Neural cell (in vitro differentiated cells): ENCODE measurements around the gene RIOK1. TPM values are rescaled to one million over a fixed set of nuclear protein-coding genes. Genes with fewer than 3 reads are reported as not detected.

ENCODE experiments used
- H2AFZ ChIP-seq: fragments of 200-600, 300-800 bp; sonication (generic), shearing (Covaris generic); 2 replicates; pipeline ENCODE4 v1.6.0; 2014; ENCODE audit warnings: low read depth, mild to moderate bottlenecking, antibody characterized with exemption, low read length, moderate library complexity
- H3F3A ChIP-seq: fragments of 200-600 bp; shearing (Covaris generic); 2 replicates; pipeline ENCODE4 v1.6.1; 2016; ENCODE audit warnings: mild to moderate bottlenecking, moderate library complexity, mixed read lengths, antibody characterized with exemption, low read length; ENCODE audit not compliant: insufficient read depth, poor library complexity, severe bottlenecking
- H3K27ac ChIP-seq: fragments of 200-600, 300-800 bp; sonication (generic), shearing (Covaris generic); 2 replicates; pipeline ENCODE4 v1.5.1; 2014; ENCODE audit warnings: mild to moderate bottlenecking, low read length, moderate library complexity
- H3K27me3 ChIP-seq: fragments of 300-800, 200-600 bp; sonication (generic), shearing (Covaris generic); 2 replicates; pipeline ENCODE4 v1.6.0; 2014; ENCODE audit warnings: mild to moderate bottlenecking, low read depth, low read length, moderate library complexity; ENCODE audit not compliant: insufficient read depth
- H3K36me3 ChIP-seq: fragments of 300-800, 200-600 bp; sonication (generic), shearing (Covaris generic); 2 replicates; pipeline ENCODE4 v1.5.1; 2014; ENCODE audit warnings: mild to moderate bottlenecking, antibody characterized with exemption, low read length, moderate library complexity; ENCODE audit not compliant: insufficient read depth
- H3K4me2 ChIP-seq: fragments of 300-800, 200-600 bp; sonication (generic), shearing (Covaris generic); 2 replicates; pipeline ENCODE4 v1.6.0; 2014; ENCODE audit warnings: mild to moderate bottlenecking, low read length
- H3K4me3 ChIP-seq: fragments of 300-800, 200-600 bp; sonication (generic), shearing (Covaris generic); 2 replicates; pipeline ENCODE4 v1.5.1; 2014; ENCODE audit warnings: mild to moderate bottlenecking, low read length, moderate library complexity
- H3K79me2 ChIP-seq: fragments of 200-600 bp; shearing (Covaris generic); replicated peaks from 2 replicates; pipeline ENCODE4 v1.6.0; 2014; ENCODE audit warnings: mild to moderate bottlenecking, low read length, moderate library complexity; ENCODE audit not compliant: insufficient read depth
- H3K9ac ChIP-seq: fragments of 300-800, 200-600 bp; sonication (generic), shearing (Covaris generic); 2 replicates; pipeline ENCODE4 v1.6.1; 2016; ENCODE audit warnings: mild to moderate bottlenecking, low read length, mixed read lengths
- H3K9me2 ChIP-seq: fragments of 200-600 bp; shearing (Covaris generic); 2 replicates; pipeline ENCODE4 v1.6.1; 2016; ENCODE audit warnings: mild to moderate bottlenecking, low read length, mixed read lengths; ENCODE audit not compliant: insufficient read depth
- H3K9me3 ChIP-seq: fragments of 200-600, 300-800 bp; sonication (generic), shearing (Covaris generic); 2 replicates; pipeline ENCODE4 v1.6.1; 2016; ENCODE audit warnings: mild to moderate bottlenecking, mixed run types, low read length, moderate library complexity, mixed read lengths
- H4K20me1 ChIP-seq: fragments of 200-600 bp; shearing (Covaris generic); 2 replicates; pipeline ENCODE4 v1.6.1; 2016; ENCODE audit warnings: mild to moderate bottlenecking, mixed run types; ENCODE audit not compliant: insufficient read depth
- CTCF ChIP-seq: fragments of 450-650 bp; IDR thresholded peaks from 2 replicates; pipeline ENCODE4 v1.5.1; 2014; ENCODE audit warnings: antibody characterized with exemption, mild to moderate bottlenecking, moderate library complexity; ENCODE audit not compliant: poor library complexity, severe bottlenecking
- EP300 ChIP-seq: fragments of 450-650 bp; conservative IDR thresholded peaks from 2 replicates; pipeline ENCODE4 v1.6.1; 2014; ENCODE audit warnings: antibody characterized with exemption, mild to moderate bottlenecking, moderate library complexity; ENCODE audit not compliant: poor library complexity, severe bottlenecking
- EZH2 ChIP-seq: fragments of 200-600, 300-800 bp; shearing (Covaris generic), sonication (generic); IDR thresholded peaks from 2 replicates; pipeline ENCODE4 v1.6.1; 2014; ENCODE audit warnings: antibody characterized with exemption, low read length, borderline replicate concordance, mild to moderate bottlenecking; ENCODE audit not compliant: insufficient read depth, poor library complexity, severe bottlenecking
- MXI1 ChIP-seq: fragments of 450-650 bp; conservative IDR thresholded peaks from 2 replicates; pipeline ENCODE4 v1.6.1; 2014; ENCODE audit warnings: antibody characterized with exemption, mild to moderate bottlenecking; ENCODE audit not compliant: poor library complexity, severe bottlenecking
- POLR2AphosphoS5 ChIP-seq: IDR thresholded peaks from 2 replicates; pipeline ENCODE4 v1.6.1; 2012
- RAD21 ChIP-seq: fragments of 450-650 bp; conservative IDR thresholded peaks from 2 replicates; pipeline ENCODE4 v1.6.1; 2014; ENCODE audit warnings: antibody characterized with exemption, mild to moderate bottlenecking, moderate library complexity
- REST ChIP-seq: IDR thresholded peaks from 2 replicates; pipeline ENCODE4 v1.6.1; 2012; ENCODE audit warnings: borderline replicate concordance
- SMC3 ChIP-seq: fragments of 450-650 bp; conservative IDR thresholded peaks from 2 replicates; pipeline ENCODE4 v1.6.1; 2014; ENCODE audit warnings: antibody characterized with exemption, mild to moderate bottlenecking, moderate library complexity; ENCODE audit not compliant: poor library complexity
- TAF1 ChIP-seq: IDR thresholded peaks from 2 replicates; pipeline ENCODE4 v1.6.1; 2012; ENCODE audit warnings: low read depth
- polyA plus RNA-seq: library from polyadenylated mRNA; depleted of rRNA; stranded (reverse); fragments of >200 nt; gene quantifications from 2 replicates; pipeline ENCODE4 v1.2.3, GENCODE V29; 2014

Gene RIOK1
- polyA plus RNA-seq, 1 donor from 2014 or later, result 27.4 TPM

- Histone ChIP-seq H3K79me2 (no peaks in the 10 kb centered on the region), H3K9me2 (no peaks in the 10 kb centered on the region), H3F3A (no peaks in the 10 kb centered on the region), H2AFZ (no peak overlapping the region), H3K4me2 (no peak overlapping the region), H3K9ac (no peak overlapping the region), H3K4me3 (no peak overlapping the region), H3K27ac (no peak overlapping the region), H4K20me1 (no peaks in the 10 kb centered on the region), H3K9me3 (no peaks in the 10 kb centered on the region), H3K36me3 (peaks cover 22% of the 10 kb centered on the region), H3K27me3 (no peaks in the 10 kb centered on the region)
- TF ChIP-seq REST, result no peak
- no peak for TF ChIP-seq MXI1
- no peak for TF ChIP-seq SMC3
- TF ChIP-seq CTCF, result no peak
- TF ChIP-seq EP300, result no peak
- TF ChIP-seq TAF1, result no peak
- TF ChIP-seq POLR2AphosphoS5, result no peak
- TF ChIP-seq RAD21, result no peak
- TF ChIP-seq EZH2, result no peak
These were observed 21.2 kb downstream of the RIOK1 start for GRCh38 chr6:7410851-7411250.

- Histone ChIP-seq H2AFZ (no peak overlapping the region), H3K9ac (no peak overlapping the region), H3F3A (no peaks in the 10 kb centered on the region), H3K27me3 (no peaks in the 10 kb centered on the region), H3K4me2 (no peak overlapping the region), H3K79me2 (no peaks in the 10 kb centered on the region), H4K20me1 (no peaks in the 10 kb centered on the region), H3K36me3 (peaks cover 24% of the 10 kb centered on the region), H3K9me3 (no peaks in the 10 kb centered on the region), H3K27ac (no peak overlapping the region), H3K9me2 (no peaks in the 10 kb centered on the region), H3K4me3 (no peak overlapping the region)
- TF ChIP-seq MXI1 (no peak), POLR2AphosphoS5 (no peak), EP300 (no peak)
These were observed 21.7 kb downstream of the RIOK1 start for GRCh38 chr6:7411328-7411727.
